ENCODE results near the gene MAGOH. TPM values are rescaled to one million over a fixed set of nuclear protein-coding genes. Genes with fewer than 3 reads are reported as not detected.
A peak's percentile ranks its signal among the peaks of the same experiment; 100 is the strongest.

MAGOH gene
- total and polyA plus RNA-seq, 2 of the 13 experiments (the other 11 are each of a cell fraction or from before 2014, with no cell fraction given): 24.1 to 87.0 TPM

GRCh38 chr1:53220171-53220961, 18.0 kb downstream of the MAGOH start, which contains the start of gene CZIB (continued):
- TF ChIP-seq ZNF784 (CRISPR knock-in tag; IDR thresholded peaks at IDR 0.05; ENCODE audit: borderline replicate concordance) (peak; percentile 97), TEAD2 (CRISPR knock-in tag; IDR thresholded peaks at IDR 0.05) (0 out of 2 replicates have a peak, but pooled peaks have one; percentile 87), ZNF280B (CRISPR knock-in tag; IDR thresholded peaks at IDR 0.05; ENCODE audit: borderline replicate concordance) (peak; percentile 95; the same call in 1 of the 2 replicates), RBM39 (IDR thresholded peaks at IDR 0.05; ENCODE audit: low read depth, low read length, poor library complexity, severe bottlenecking) (peak; percentile 98), ATF5 (CRISPR knock-in tag; IDR thresholded peaks at IDR 0.05; ENCODE audit: low read depth) (peak; percentile 74; the same call in 1 of the 2 replicates), NFE2 (CRISPR knock-in tag; IDR thresholded peaks at IDR 0.05) (no peak), ZNF260 (CRISPR knock-in tag; IDR thresholded peaks at IDR 0.05; ENCODE audit: borderline replicate concordance, low read depth) (no peak), KDM2A (CRISPR knock-in tag; IDR thresholded peaks at IDR 0.05; ENCODE audit: borderline replicate concordance, low read depth) (peak; percentile 94), KDM5A (IDR thresholded peaks at IDR 0.05; ENCODE audit: borderline replicate concordance, low read length) (peak; percentile 91; the same call in 1 of the 2 replicates), FOSL1 (CRISPR knock-in tag; IDR thresholded peaks at IDR 0.05; ENCODE audit: borderline replicate concordance) (no peak), BCLAF1 (IDR thresholded peaks at IDR 0.05) (no peak), ZNF720 (CRISPR knock-in tag; IDR thresholded peaks at IDR 0.05) (peak; percentile 73; the same call in 1 of the 2 replicates), FOXJ3 (CRISPR knock-in tag; IDR thresholded peaks at IDR 0.05; ENCODE audit: borderline replicate concordance) (0 out of 2 replicates have a peak, but pooled peaks have one; percentile 40), SRSF9 (IDR thresholded peaks at IDR 0.05; ENCODE audit: borderline replicate concordance, insufficient read depth, low read depth, low read length, poor library complexity, severe bottlenecking) (no peak), ZNF251 (CRISPR knock-in tag; IDR thresholded peaks at IDR 0.05) (no peak), CEBPB (IDR thresholded peaks at IDR 0.05; ENCODE audit: borderline replicate concordance, low read depth, low read length) (no peak), ZNF780A (CRISPR knock-in tag; IDR thresholded peaks at IDR 0.05) (no peak), ZNF383 (CRISPR knock-in tag; IDR thresholded peaks at IDR 0.05; ENCODE audit: borderline replicate concordance) (no peak), MIXL1 (CRISPR knock-in tag; IDR thresholded peaks at IDR 0.05) (peak; percentile 67)

Measured in HepG2 (cell line).